Transverse colon (tissue), 4 donors: ENCODE measurements around the gene CSNK2B.

Source experiments
- POLR2A ChIP-seq: fragments of 450-650 bp; IDR thresholded peaks from one replicate; pipeline ENCODE4 v1.6.1; 2016; ENCODE audit warnings: antibody characterized with exemption, mild to moderate bottlenecking, moderate library complexity
- POLR2AphosphoS5 ChIP-seq, 3 donors: sonication (generic); formaldehyde crosslinking; IDR thresholded peaks; one replicate each; pipeline ENCODE4 v1.6.1; 2016; ENCODE audit warnings: antibody characterized with exemption in 3 of 3
- TF ChIP-seq, protein P1 (sequence below), 5 experiments: fragments of 200-600 bp in 3 of 5; fragments of 450-650 bp in 2 of 5; sonication (generic) in 3 of 5; IDR thresholded peaks; 1 replicate in 2 of 5; 2 replicates in 3 of 5; pipeline ENCODE4 v1.5.1; 2016 to 2017; ENCODE audit warnings: antibody characterized with exemption in 5 of 5, inconsistent platforms in 3 of 5, mild to moderate bottlenecking in 2 of 5, moderate library complexity in 1 of 5

DNA sequence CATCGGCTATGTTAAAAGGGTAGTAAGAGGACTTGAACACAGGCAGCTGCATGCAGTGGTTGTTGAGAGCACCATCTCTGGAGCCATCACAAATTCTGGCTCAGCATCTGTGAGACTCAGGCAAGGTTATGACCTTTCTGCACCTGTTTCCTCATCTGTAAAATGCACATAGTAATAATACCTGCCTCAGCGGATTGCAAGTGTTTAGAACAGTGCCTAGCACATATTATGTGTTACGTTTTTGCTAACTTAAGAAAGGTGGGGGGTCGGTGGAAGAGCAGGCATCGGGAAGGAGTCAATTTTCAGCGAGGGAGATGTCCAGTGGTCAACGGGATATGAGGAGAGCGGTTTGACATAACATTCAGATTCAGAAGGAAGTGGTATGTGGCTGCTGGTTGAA, 12.1 kb downstream of the CSNK2B start:
- TF ChIP-seq POLR2AphosphoS5 (IDR thresholded peaks at IDR 0.05), result no peak
- TF ChIP-seq, protein P1, sequence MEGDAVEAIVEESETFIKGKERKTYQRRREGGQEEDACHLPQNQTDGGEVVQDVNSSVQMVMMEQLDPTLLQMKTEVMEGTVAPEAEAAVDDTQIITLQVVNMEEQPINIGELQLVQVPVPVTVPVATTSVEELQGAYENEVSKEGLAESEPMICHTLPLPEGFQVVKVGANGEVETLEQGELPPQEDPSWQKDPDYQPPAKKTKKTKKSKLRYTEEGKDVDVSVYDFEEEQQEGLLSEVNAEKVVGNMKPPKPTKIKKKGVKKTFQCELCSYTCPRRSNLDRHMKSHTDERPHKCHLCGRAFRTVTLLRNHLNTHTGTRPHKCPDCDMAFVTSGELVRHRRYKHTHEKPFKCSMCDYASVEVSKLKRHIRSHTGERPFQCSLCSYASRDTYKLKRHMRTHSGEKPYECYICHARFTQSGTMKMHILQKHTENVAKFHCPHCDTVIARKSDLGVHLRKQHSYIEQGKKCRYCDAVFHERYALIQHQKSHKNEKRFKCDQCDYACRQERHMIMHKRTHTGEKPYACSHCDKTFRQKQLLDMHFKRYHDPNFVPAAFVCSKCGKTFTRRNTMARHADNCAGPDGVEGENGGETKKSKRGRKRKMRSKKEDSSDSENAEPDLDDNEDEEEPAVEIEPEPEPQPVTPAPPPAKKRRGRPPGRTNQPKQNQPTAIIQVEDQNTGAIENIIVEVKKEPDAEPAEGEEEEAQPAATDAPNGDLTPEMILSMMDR (IDR thresholded peaks at IDR 0.05), result no peak
- no peak for TF ChIP-seq POLR2A
